HEK293 (cell line): ENCODE data around the gene REST.

ENCODE experiments used
- CTCF ChIA-PET: fragments of 350-600 bp; formaldehyde crosslinking; extraction: SDS; loops from one replicate; lab custom pipeline; 2021; ENCODE audit warnings: antibody characterized with exemption; lab: Yijun Ruan, JAX
- POLR2A ChIA-PET: fragments of 300-600 bp; formaldehyde crosslinking; extraction: SDS; loops from one replicate; lab custom pipeline; 2020; ENCODE audit warnings: antibody characterized with exemption, inconsistent platforms; lab: Yijun Ruan, JAX
- H3K27ac ChIP-seq: fragments of 200-500 bp; sonication (Bioruptor generic); 2 replicates; pipeline ENCODE4 v1.5.1; 2014; ENCODE audit warnings: low read depth, low read length, control low read depth, inconsistent platforms; ENCODE audit errors: extremely low read depth
- H3K36me3 ChIP-seq, 2 experiments: fragments of 200-500 bp in 1 of 2; sonication (Bioruptor generic) in 1 of 2; 1 replicate in 1 of 2; 2 replicates in 1 of 2; pipeline ENCODE4 v1.5.1; 2014 to 2017; ENCODE audit warnings: inconsistent platforms in 2 of 2, low read length in 2 of 2; ENCODE audit not compliant: control insufficient read depth in 2 of 2, insufficient read depth in 1 of 2
- H3K4me1 ChIP-seq: fragments of 200-500 bp; sonication (Bioruptor generic); 2 replicates; pipeline ENCODE4 v1.5.1; 2014; ENCODE audit warnings: mild to moderate bottlenecking, low read length, inconsistent platforms; ENCODE audit not compliant: control insufficient read depth, insufficient read depth
- H3K4me3 ChIP-seq: 2 replicates; pipeline ENCODE4 v1.5.1; 2011; ENCODE audit warnings: low read depth, mild to moderate bottlenecking, control low read depth, low read length, moderate library complexity
- H3K9me3 ChIP-seq: fragments of 200-500 bp; sonication (Bioruptor generic); 2 replicates; pipeline ENCODE4 v1.5.1; 2014; ENCODE audit warnings: low read depth, low read length, inconsistent platforms; ENCODE audit not compliant: control insufficient read depth, insufficient read depth
- BCL11A ChIP-seq: fragments of 450-650 bp; formaldehyde crosslinking; IDR thresholded peaks from 2 replicates; pipeline ENCODE4 v1.5.1; 2016; ENCODE audit warnings: low read depth, missing biosample characterization, missing genetic modification characterization
- FEZF1 ChIP-seq: fragments of 450-650 bp; formaldehyde crosslinking; IDR thresholded peaks from 2 replicates; pipeline ENCODE4 v1.5.1; 2016; ENCODE audit warnings: missing biosample characterization, missing genetic modification characterization
- GLIS2 ChIP-seq: fragments of 450-650 bp; formaldehyde crosslinking; IDR thresholded peaks from 2 replicates; pipeline ENCODE4 v1.5.1; 2016; ENCODE audit warnings: missing biosample characterization, missing genetic modification characterization
- HOXC10 ChIP-seq: sonication (generic); formaldehyde crosslinking; IDR thresholded peaks from 2 replicates; pipeline ENCODE4 v1.8.1; 2023; ENCODE audit warnings: mild to moderate bottlenecking, missing genetic modification reagents
- KLF17 ChIP-seq: fragments of 450-650 bp; formaldehyde crosslinking; IDR thresholded peaks from 2 replicates; pipeline ENCODE4 v1.5.1; 2016; ENCODE audit warnings: missing biosample characterization, missing genetic modification characterization
- KLF8 ChIP-seq: fragments of 450-650 bp; formaldehyde crosslinking; IDR thresholded peaks from 2 replicates; pipeline ENCODE4 v1.5.1; 2016; ENCODE audit warnings: missing biosample characterization, missing genetic modification characterization
- OSR2 ChIP-seq: fragments of 450-650 bp; formaldehyde crosslinking; IDR thresholded peaks from 2 replicates; pipeline ENCODE4 v1.5.1; 2016; ENCODE audit warnings: missing biosample characterization, missing genetic modification characterization
- REPIN1 ChIP-seq: fragments of 450-650 bp; formaldehyde crosslinking; IDR thresholded peaks from 2 replicates; pipeline ENCODE4 v1.5.1; 2017; ENCODE audit warnings: missing biosample characterization, missing genetic modification characterization, low read depth
- SALL2 ChIP-seq: fragments of 450-650 bp; formaldehyde crosslinking; IDR thresholded peaks from 2 replicates; pipeline ENCODE4 v1.5.0; 2017; ENCODE audit warnings: missing biosample characterization, mild to moderate bottlenecking, missing genetic modification characterization, borderline replicate concordance
- SP3 ChIP-seq: fragments of 450-650 bp; formaldehyde crosslinking; IDR thresholded peaks from 2 replicates; pipeline ENCODE4 v1.5.1; 2016; ENCODE audit warnings: missing biosample characterization, missing genetic modification characterization
- ZBTB20 ChIP-seq: fragments of 450-650 bp; formaldehyde crosslinking; IDR thresholded peaks from 2 replicates; pipeline ENCODE4 v1.5.1; 2016; ENCODE audit warnings: missing biosample characterization, missing genetic modification characterization
- ZNF211 ChIP-seq: fragments of 450-650 bp; formaldehyde crosslinking; IDR thresholded peaks from 2 replicates; pipeline ENCODE4 v1.5.1; 2016; ENCODE audit warnings: low read depth, missing biosample characterization, missing genetic modification characterization
- ZNF23 ChIP-seq: fragments of 450-650 bp; formaldehyde crosslinking; IDR thresholded peaks from 2 replicates; pipeline ENCODE4 v1.5.1; 2016; ENCODE audit warnings: missing biosample characterization, missing genetic modification characterization, borderline replicate concordance
- ZNF24 ChIP-seq: fragments of 450-650 bp; formaldehyde crosslinking; IDR thresholded peaks from 2 replicates; pipeline ENCODE4 v1.5.1; 2016; ENCODE audit warnings: missing biosample characterization, missing genetic modification characterization
- ZNF280D ChIP-seq: fragments of 450-650 bp; formaldehyde crosslinking; IDR thresholded peaks from 2 replicates; pipeline ENCODE4 v1.5.1; 2016; ENCODE audit warnings: missing biosample characterization, missing genetic modification characterization
- ZNF335 ChIP-seq: fragments of 450-650 bp; formaldehyde crosslinking; conservative IDR thresholded peaks from 2 replicates; pipeline ENCODE4 v1.5.1; 2016; ENCODE audit warnings: missing biosample characterization, missing genetic modification characterization
- ZNF394 ChIP-seq: fragments of 450-650 bp; formaldehyde crosslinking; IDR thresholded peaks from 2 replicates; pipeline ENCODE4 v1.5.1; 2016; ENCODE audit warnings: missing biosample characterization, missing genetic modification characterization, mild to moderate bottlenecking, moderate library complexity, borderline replicate concordance
- ZNF433 ChIP-seq: fragments of 450-650 bp; formaldehyde crosslinking; IDR thresholded peaks from 2 replicates; pipeline ENCODE4 v1.5.1; 2016; ENCODE audit warnings: missing biosample characterization, missing genetic modification characterization, low read depth
- ZNF521 ChIP-seq: fragments of 450-650 bp; formaldehyde crosslinking; IDR thresholded peaks from 2 replicates; pipeline ENCODE4 v1.5.1; 2017; ENCODE audit warnings: missing biosample characterization, mild to moderate bottlenecking, missing genetic modification characterization
- ZNF558 ChIP-seq: fragments of 450-650 bp; formaldehyde crosslinking; IDR thresholded peaks from 2 replicates; pipeline ENCODE4 v1.5.1; 2016; ENCODE audit warnings: missing biosample characterization, missing genetic modification characterization
- ZNF571 ChIP-seq: fragments of 450-650 bp; formaldehyde crosslinking; IDR thresholded peaks from 2 replicates; pipeline ENCODE4 v1.5.0; 2017; ENCODE audit warnings: missing biosample characterization, missing genetic modification characterization
- ZNF596 ChIP-seq: fragments of 450-650 bp; IDR thresholded peaks from 2 replicates; pipeline ENCODE4 v1.5.0; 2018; ENCODE audit warnings: missing biosample characterization, mild to moderate bottlenecking, missing genetic modification characterization, moderate library complexity
- ZNF626 ChIP-seq: fragments of 450-650 bp; sonication (Bioruptor Pico); formaldehyde crosslinking; IDR thresholded peaks from 2 replicates; pipeline ENCODE4 v1.5.1; 2018; ENCODE audit warnings: missing biosample characterization, missing genetic modification characterization, inconsistent platforms
- ZNF76 ChIP-seq: fragments of 450-650 bp; formaldehyde crosslinking; IDR thresholded peaks from 2 replicates; pipeline ENCODE4; 2016; ENCODE audit warnings: low read depth, missing biosample characterization, missing genetic modification characterization, borderline replicate concordance
- TF ChIP-seq, protein P1 (sequence below): fragments of 450-650 bp; formaldehyde crosslinking; conservative IDR thresholded peaks from 2 replicates; pipeline ENCODE4 v1.5.1; 2016; ENCODE audit warnings: low read depth, missing biosample characterization, missing genetic modification characterization
- TF ChIP-seq, protein P2 (sequence below): fragments of 450-650 bp; formaldehyde crosslinking; optimal IDR thresholded peaks from 2 replicates; pipeline ENCODE3; 2016; ENCODE audit warnings: missing biosample characterization, mild to moderate bottlenecking, missing genetic modification characterization

REST gene

DNA sequence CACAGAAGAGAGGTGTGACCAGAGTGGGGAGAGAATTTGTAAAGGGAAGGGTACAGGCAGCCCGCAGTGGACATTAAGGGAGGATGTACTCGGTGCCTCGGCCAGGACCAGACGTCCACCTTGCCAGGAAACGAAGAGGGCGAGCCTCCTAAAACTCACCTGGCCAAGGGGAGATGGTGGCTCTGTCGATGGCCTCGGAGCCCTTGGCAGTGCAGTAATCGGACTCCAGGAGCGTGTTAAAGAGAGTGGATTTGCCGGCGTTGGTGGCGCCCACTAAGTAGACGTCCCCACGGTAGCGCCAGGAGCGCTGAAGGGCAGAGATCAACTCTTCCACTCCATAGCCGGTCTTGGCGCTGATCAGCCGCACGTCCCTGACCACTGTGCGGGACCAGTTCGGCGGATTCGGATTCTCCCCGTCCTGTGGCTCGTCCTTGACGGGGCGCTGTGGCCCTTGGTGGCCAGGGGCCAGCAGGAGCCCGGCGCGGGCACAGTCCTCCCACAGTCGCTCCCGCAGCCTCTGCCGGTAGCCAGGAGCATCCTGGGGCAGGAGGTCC, 68.7 kb downstream of the REST start:
- peaks cover 7 to 36% of the 10 kb centered on the region in 2 experiments for H3K36me3 ChIP-seq
- no peaks in the 10 kb centered on the region for H3K4me1 ChIP-seq
- H3K27ac ChIP-seq: no peak overlapping the region; the same call in 1 of the 2 replicates
- H3K4me3 ChIP-seq: peak overlapping the region; percentile 82
- ChIA-PET POLR2A (interaction anchor here (0.8 to 3.4 kb wide), 6 partner anchors 12 to 157 kb away, joined by 3 to 15 read pairs (median 6); partner anchors contain the start of genes IGFBP7 and REST), CTCF (interaction anchor here (2.1 kb wide), 1 partner anchor 68 kb away, joined by 4 read pairs; no protein-coding TSS in a partner anchor)
- TF ChIP-seq FEZF1 (tag by site-specific recombination) (no peak), KLF17 (no peak), GLIS2 (tag by site-specific recombination) (0 out of 2 replicates have a peak, but pooled peaks have one; percentile 30), ZNF335 (tag by site-specific recombination) (0 out of 2 replicates have a peak, but pooled peaks have one; percentile 10), HOXC10 (CRISPR knock-in tag) (no peak), ZNF433 (tag by site-specific recombination) (no peak), ZNF280D (tag by site-specific recombination) (no peak), ZNF596 (no peak), OSR2 (tag by site-specific recombination) (peak; percentile 35; the same call in 1 of the 2 replicates), ZNF211 (tag by site-specific recombination) (no peak), ZNF521 (tag by site-specific recombination) (no peak)
- no peaks in the 10 kb centered on the region for H3K9me3 ChIP-seq

DNA sequence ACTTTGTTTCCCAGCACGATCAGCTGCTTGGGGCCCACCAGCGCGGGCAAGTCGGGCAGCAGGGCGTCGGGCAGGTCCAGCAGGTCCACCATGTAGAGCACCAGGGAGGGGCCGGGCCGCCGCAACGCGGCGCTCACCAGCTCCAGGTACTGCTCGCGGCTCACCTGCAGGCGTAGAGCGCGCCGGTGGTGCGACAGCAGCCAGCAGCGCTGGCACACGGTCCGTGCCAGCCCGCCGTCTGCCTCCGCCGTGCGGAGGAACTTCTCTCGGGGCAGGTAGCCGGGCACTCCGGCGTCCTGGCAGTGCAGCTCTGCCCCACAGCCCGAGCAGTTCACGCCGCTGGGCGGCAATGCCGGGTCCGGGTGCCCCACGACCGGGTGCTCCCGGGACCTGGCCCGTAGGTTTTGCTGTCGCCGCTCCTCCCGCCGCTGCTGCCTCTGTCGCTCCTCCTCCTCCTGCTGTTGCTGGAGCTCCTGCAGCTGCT, 69.2 kb downstream of the REST start:
- H3K36me3 ChIP-seq: peaks cover 6 to 31% of the 10 kb centered on the region in 2 experiments
- POLR2A ChIA-PET: interaction anchor here (0.8 to 3.4 kb wide), 12 partner anchors 11 to 590 kb away, joined by 3 to 16 read pairs (median 6); partner anchors contain the start of genes AASDH, IGFBP7, PAICS and PPAT
- TF ChIP-seq ZNF626 (tag by site-specific recombination) (no peak), ZBTB20 (tag by site-specific recombination) (peak; percentile 99), ZNF23 (tag by site-specific recombination) (no peak), BCL11A (tag by site-specific recombination) (no peak), ZNF558 (tag by site-specific recombination) (no peak), KLF8 (no peak), SP3 (no peak), SALL2 (tag by site-specific recombination) (no peak), ZNF571 (no peak), ZNF76 (tag by site-specific recombination) (peak; percentile 76; the same call in 1 of the 2 replicates), ZNF394 (tag by site-specific recombination) (no peak; the same call in 1 of the 2 replicates), ZNF24 (tag by site-specific recombination) (no peak), REPIN1 (no peak)
- TF ChIP-seq, protein P1, sequence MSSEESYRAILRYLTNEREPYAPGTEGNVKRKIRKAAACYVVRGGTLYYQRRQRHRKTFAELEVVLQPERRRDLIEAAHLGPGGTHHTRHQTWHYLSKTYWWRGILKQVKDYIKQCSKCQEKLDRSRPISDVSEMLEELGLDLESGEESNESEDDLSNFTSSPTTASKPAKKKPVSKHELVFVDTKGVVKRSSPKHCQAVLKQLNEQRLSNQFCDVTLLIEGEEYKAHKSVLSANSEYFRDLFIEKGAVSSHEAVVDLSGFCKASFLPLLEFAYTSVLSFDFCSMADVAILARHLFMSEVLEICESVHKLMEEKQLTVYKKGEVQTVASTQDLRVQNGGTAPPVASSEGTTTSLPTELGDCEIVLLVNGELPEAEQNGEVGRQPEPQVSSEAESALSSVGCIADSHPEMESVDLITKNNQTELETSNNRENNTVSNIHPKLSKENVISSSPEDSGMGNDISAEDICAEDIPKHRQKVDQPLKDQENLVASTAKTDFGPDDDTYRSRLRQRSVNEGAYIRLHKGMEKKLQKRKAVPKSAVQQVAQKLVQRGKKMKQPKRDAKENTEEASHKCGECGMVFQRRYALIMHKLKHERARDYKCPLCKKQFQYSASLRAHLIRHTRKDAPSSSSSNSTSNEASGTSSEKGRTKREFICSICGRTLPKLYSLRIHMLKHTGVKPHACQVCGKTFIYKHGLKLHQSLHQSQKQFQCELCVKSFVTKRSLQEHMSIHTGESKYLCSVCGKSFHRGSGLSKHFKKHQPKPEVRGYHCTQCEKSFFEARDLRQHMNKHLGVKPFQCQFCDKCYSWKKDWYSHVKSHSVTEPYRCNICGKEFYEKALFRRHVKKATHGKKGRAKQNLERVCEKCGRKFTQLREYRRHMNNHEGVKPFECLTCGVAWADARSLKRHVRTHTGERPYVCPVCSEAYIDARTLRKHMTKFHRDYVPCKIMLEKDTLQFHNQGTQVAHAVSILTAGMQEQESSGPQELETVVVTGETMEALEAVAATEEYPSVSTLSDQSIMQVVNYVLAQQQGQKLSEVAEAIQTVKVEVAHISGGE: peak; percentile 25; the same call in 1 of the 2 replicates
- TF ChIP-seq, protein P2, sequence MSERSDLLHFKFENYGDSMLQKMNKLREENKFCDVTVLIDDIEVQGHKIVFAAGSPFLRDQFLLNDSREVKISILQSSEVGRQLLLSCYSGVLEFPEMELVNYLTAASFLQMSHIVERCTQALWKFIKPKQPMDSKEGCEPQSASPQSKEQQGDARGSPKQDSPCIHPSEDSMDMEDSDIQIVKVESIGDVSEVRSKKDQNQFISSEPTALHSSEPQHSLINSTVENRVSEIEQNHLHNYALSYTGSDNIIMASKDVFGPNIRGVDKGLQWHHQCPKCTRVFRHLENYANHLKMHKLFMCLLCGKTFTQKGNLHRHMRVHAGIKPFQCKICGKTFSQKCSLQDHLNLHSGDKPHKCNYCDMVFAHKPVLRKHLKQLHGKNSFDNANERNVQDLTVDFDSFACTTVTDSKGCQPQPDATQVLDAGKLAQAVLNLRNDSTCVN (tag by site-specific recombination): peak; percentile 71

More for the DNA sequence above, 69.2 kb downstream of the REST start:
- Histone ChIP-seq H3K27ac (peak overlapping the region; percentile 11; the same call in 1 of the 2 replicates), H3K4me3 (peak overlapping the region; percentile 82), H3K4me1 (no peaks in the 10 kb centered on the region), H3K9me3 (no peaks in the 10 kb centered on the region)
- CTCF ChIA-PET: interaction anchor here (0.7 to 2.1 kb wide), 2 partner anchors 20 to 68 kb away, joined by 3 to 4 read pairs; no protein-coding TSS in a partner anchor
